HG02943 (cell line): ENCODE measurements around the gene RAB3IL1.

Experiments used
- ATAC-seq: cut with Tn5 transposase; IDR thresholded peaks from one replicate; pipeline ENCODE4 v1.9.1; 2021; ENCODE audit warnings: mild to moderate bottlenecking, low read depth, moderate library complexity; ENCODE audit not compliant: unreplicated experiment

RAB3IL1 gene

GRCh38 chr11:61851113-61851899 is 66.1 kb downstream of the RAB3IL1 start:
- ATAC-seq: no peak

GRCh38 chr11:61850687-61851086 is 66.7 kb downstream of the RAB3IL1 start:
- ATAC-seq: no peak

GRCh38 chr11:61848631-61849030 is 68.7 kb downstream of the RAB3IL1 start:
- no peak for ATAC-seq

GRCh38 chr11:61847914-61848581 is 69.3 kb downstream of the RAB3IL1 start:
- no peak for ATAC-seq
